Loucy (cell line): ENCODE data around the gene PSD2.

Experiments
- CTCF ChIP-seq: fragments of 200-600 bp; sonication (generic); conservative IDR thresholded peaks from 2 replicates; pipeline ENCODE4 v1.5.1; 2014; ENCODE audit warnings: mild to moderate bottlenecking, antibody characterized with exemption, low read length
- EZH2phosphoT487 ChIP-seq: fragments of 200-600 bp; IDR thresholded peaks from 2 replicates; pipeline ENCODE4 v1.6.1; 2018; ENCODE audit warnings: antibody characterized with exemption, mild to moderate bottlenecking, moderate library complexity, borderline replicate concordance

GRCh38 chr5:139881143-139881733 lies 85.6 kb downstream of the PSD2 start:
- no peak for TF ChIP-seq CTCF
- no peak for TF ChIP-seq EZH2phosphoT487
